Uterus (tissue), 2 donors: ENCODE data around the gene C4orf46.

ENCODE experiments used
- CTCF ChIP-seq, 4 experiments: fragments of 200-600 bp in 2 of 4; fragments of 450-650 bp in 2 of 4; sonication (generic) in 2 of 4; IDR thresholded peaks; one replicate each; pipeline ENCODE4 v1.5.1; 2016 to 2019; ENCODE audit warnings: antibody characterized with exemption in 4 of 4, mild to moderate bottlenecking in 2 of 4, moderate library complexity in 1 of 4
- POLR2A ChIP-seq, 2 donors: fragments of 450-650 bp; IDR thresholded peaks; one replicate each; pipeline ENCODE4 v1.6.1; 2016; ENCODE audit warnings: antibody characterized with exemption in 2 of 2, mild to moderate bottlenecking in 1 of 2, moderate library complexity in 1 of 2

DNA sequence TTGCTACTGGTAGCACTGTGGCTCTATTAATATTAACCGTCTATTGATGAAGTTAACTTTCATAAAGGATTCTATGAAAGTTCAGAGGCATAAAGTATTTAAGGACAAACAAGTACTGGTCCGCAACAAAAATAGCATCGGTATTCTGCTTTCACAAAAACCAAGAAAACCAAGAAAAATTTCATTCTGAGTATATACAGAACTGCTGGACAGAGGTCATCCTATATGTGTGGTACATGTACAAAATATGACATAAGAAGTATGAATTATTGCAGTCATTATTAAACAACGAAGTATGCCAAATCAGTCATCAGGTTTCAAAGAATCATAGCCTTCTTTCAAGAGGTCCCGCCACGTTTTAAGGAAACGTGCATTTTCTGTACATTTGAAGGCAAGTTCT, 2.4 kb downstream of the C4orf46 start:
- TF ChIP-seq CTCF (IDR thresholded peaks at IDR 0.05) (no peak), POLR2A (IDR thresholded peaks at IDR 0.05) (no peak)
